ENCODE measurements around the gene ERVFRD-1.

The ERVFRD-1 gene

GRCh38 chr6:11113038-11113437, 1.5 kb upstream of the ERVFRD-1 start:
- TF ChIP-seq CTCF (conservative IDR thresholded peaks at IDR 0.05; ENCODE audit: low read length), result no peak
- peak; percentile 82 for DNase-seq (ENCODE audit: low read depth)
- H3K4me3 ChIP-seq (ENCODE audit: low read length), result no peak overlapping the region

GRCh38 chr6:11111769-11112437, 378 bp upstream of the ERVFRD-1 start:
- no peak for TF ChIP-seq CTCF (conservative IDR thresholded peaks at IDR 0.05; ENCODE audit: low read length)
- DNase-seq (ENCODE audit: low read depth), result no peak
- H3K4me3 ChIP-seq (ENCODE audit: low read length), result no peak overlapping the region

- no peak overlapping the region for H3K4me3 ChIP-seq (ENCODE audit: low read length)
- no peak for TF ChIP-seq CTCF (conservative IDR thresholded peaks at IDR 0.05; ENCODE audit: low read length)
- DNase-seq (ENCODE audit: low read depth), result no peak
These were observed 2.8 kb downstream of the ERVFRD-1 start for GRCh38 chr6:11108726-11109125.

GRCh38 chr6:11103065-11103464, 8.5 kb downstream of the ERVFRD-1 start:
- H3K4me3 ChIP-seq (ENCODE audit: low read length), result no peak overlapping the region
- no peak for DNase-seq (ENCODE audit: low read depth)
- TF ChIP-seq CTCF (conservative IDR thresholded peaks at IDR 0.05; ENCODE audit: low read length), result no peak

GRCh38 chr6:11101417-11101816, 10.1 kb downstream of the ERVFRD-1 start:
- no peak for TF ChIP-seq CTCF (conservative IDR thresholded peaks at IDR 0.05; ENCODE audit: low read length)
- no peak for DNase-seq (ENCODE audit: low read depth)

GRCh38 chr6:11098004-11098403, 13.5 kb downstream of the ERVFRD-1 start:
- H3K4me3 ChIP-seq (ENCODE audit: low read length), result no peak overlapping the region
- no peak for TF ChIP-seq CTCF (conservative IDR thresholded peaks at IDR 0.05; ENCODE audit: low read length)
- no peak for DNase-seq (ENCODE audit: low read depth)

More at GRCh38 chr6:11101417-11101816, 10.1 kb downstream of the ERVFRD-1 start:
- H3K4me3 ChIP-seq (ENCODE audit: low read length), result no peak overlapping the region

GRCh38 chr6:11097476-11097875, 14.0 kb downstream of the ERVFRD-1 start:
- TF ChIP-seq CTCF (conservative IDR thresholded peaks at IDR 0.05; ENCODE audit: low read length), result no peak
- DNase-seq (ENCODE audit: low read depth), result no peak
- no peak overlapping the region for H3K4me3 ChIP-seq (ENCODE audit: low read length)
